Measurements from ENCODE around the gene PTPA.

- TF ChIP-seq CTCF (IDR thresholded peaks at IDR 0.05; ENCODE audit: insufficient read depth, low read length, poor library complexity, severe bottlenecking) = no peak
- no peak for TF ChIP-seq EZH2phosphoT487 (conservative IDR thresholded peaks at IDR 0.05; ENCODE audit: low read length)
Measured at GRCh38 chr9:129094387-129095169, 16.6 kb upstream of the PTPA start.

All from SU-DHL-6 (cell line).